ENCODE data around the gene ANO9.
"Not testable (repeated sequence)": the region's sequence is repeated elsewhere in the genome, so short reads cannot be mapped to it uniquely, and the experiment has no call there.

Gene ANO9

GRCh38 chr11:403761-404431, 37.9 kb downstream of the ANO9 start:
- DNase-seq (ENCODE audit: low read depth in 2 of 2), result no peak

- no peak for DNase-seq (ENCODE audit: low read depth in 2 of 2)
These were observed 38.6 kb downstream of the ANO9 start for GRCh38 chr11:403021-403760.

- DNase-seq (ENCODE audit: low read depth in 2 of 2), result not testable (repeated sequence)
These were observed 40.6 kb downstream of the ANO9 start for GRCh38 chr11:401196-401595.

GRCh38 chr11:400241-400689, 41.5 kb downstream of the ANO9 start:
- DNase-seq (ENCODE audit: low read depth in 2 of 2), result no peak

- DNase-seq (ENCODE audit: low read depth in 2 of 2), result no peak
These were observed 42.0 kb downstream of the ANO9 start for GRCh38 chr11:399731-400211.

- no peak for DNase-seq (ENCODE audit: low read depth in 2 of 2)
These were observed 43.0 kb downstream of the ANO9 start for GRCh38 chr11:398826-399225.

GRCh38 chr11:396948-397548, 44.8 kb downstream of the ANO9 start:
- no peak for DNase-seq (ENCODE audit: low read depth in 2 of 2)

- no peak for DNase-seq (ENCODE audit: low read depth in 2 of 2)
These were observed 45.3 kb downstream of the ANO9 start for GRCh38 chr11:396511-396947.

- DNase-seq (ENCODE audit: low read depth in 2 of 2), result no peak
These were observed 45.9 kb downstream of the ANO9 start for GRCh38 chr11:395866-396265.

GRCh38 chr11:394858-395655, 46.8 kb downstream of the ANO9 start:
- DNase-seq (ENCODE audit: low read depth in 2 of 2), result no peak

- no peak for DNase-seq (ENCODE audit: low read depth in 2 of 2)
These were observed 47.6 kb downstream of the ANO9 start, which contains the start of gene PKP3 for GRCh38 chr11:394034-394857. Gene PKP3, plus strand, starts transcription at chr11:394209. Its CDS starts 84 bp downstream, at chr11:394293.

- DNase-seq (ENCODE audit: low read depth in 2 of 2), result no peak
These were observed 48.4 kb downstream of the ANO9 start for GRCh38 chr11:393219-394033.

- DNase-seq (ENCODE audit: low read depth in 2 of 2), result no peak
These were observed 49.6 kb downstream of the ANO9 start for GRCh38 chr11:392102-392777.

- no peak for DNase-seq (ENCODE audit: low read depth in 2 of 2)
These were observed 50.4 kb downstream of the ANO9 start for GRCh38 chr11:391117-392017.

- DNase-seq (ENCODE audit: low read depth in 2 of 2), result no peak
These were observed 51.6 kb downstream of the ANO9 start for GRCh38 chr11:390175-390574.

- not testable (repeated sequence) for DNase-seq (ENCODE audit: low read depth in 2 of 2)
These were observed 52.4 kb downstream of the ANO9 start for GRCh38 chr11:389369-389768.

GRCh38 chr11:387193-387793, 54.5 kb downstream of the ANO9 start:
- no peak for DNase-seq (ENCODE audit: low read depth in 2 of 2)

- DNase-seq (ENCODE audit: low read depth in 2 of 2), result no peak
These were observed 55.3 kb downstream of the ANO9 start for GRCh38 chr11:386483-386882.
